Activated CD8-positive, alpha-beta memory T cell treated with anti-CD3 and anti-CD28 coated beads, Interleukin-2, amount 50 U/mL, for 1 hour (primary cell): ENCODE measurements around the gene DNAJC8.
A peak's percentile ranks its signal among the peaks of the same experiment; 100 is the strongest.

Source experiments
- DNase-seq: peaks from one replicate; pipeline ENCODE4 v3.0.0-alpha.2; 2020; ENCODE audit errors: extremely low read depth

DNAJC8 gene

DNA sequence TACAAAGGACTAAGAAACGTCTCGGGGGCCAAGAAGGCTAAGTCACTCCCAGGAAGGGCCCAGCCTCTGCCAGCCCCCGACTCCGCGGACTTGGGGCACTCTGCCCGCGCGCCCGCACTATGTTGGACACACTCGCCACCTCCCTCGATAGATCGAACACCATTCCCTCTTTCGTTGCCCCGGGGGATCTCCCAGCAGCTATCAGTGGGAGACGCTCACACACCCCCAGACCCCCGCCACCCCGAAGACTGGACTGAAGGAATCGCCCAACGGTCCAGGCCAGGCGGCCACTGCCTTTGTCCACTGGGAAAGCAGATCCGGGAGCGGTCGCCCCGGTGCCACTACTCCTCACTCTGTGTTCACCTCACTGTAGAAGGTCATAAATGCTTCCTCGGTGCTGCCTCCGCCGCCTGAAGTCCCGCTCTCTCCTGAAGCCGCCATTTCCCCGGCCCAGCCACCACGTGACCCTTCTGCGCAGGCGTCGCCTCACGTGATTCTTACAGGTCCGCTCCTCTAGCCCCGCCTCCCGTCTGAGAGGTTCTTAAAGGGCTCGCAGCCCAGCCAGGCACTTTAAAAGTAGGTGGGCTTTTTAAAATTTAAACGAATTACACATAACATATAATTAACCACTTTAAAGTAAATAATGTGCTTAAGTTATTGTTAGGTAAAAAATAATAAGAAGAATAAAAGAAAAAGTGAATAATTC is at the start of gene DNAJC8:
Gene DNAJC8, minus strand, starts transcription at position 472 of the 706 bp plus-strand sequence. Its CDS starts 31 bp downstream, at position 441.
- peak; percentile 92 for DNase-seq

DNA sequence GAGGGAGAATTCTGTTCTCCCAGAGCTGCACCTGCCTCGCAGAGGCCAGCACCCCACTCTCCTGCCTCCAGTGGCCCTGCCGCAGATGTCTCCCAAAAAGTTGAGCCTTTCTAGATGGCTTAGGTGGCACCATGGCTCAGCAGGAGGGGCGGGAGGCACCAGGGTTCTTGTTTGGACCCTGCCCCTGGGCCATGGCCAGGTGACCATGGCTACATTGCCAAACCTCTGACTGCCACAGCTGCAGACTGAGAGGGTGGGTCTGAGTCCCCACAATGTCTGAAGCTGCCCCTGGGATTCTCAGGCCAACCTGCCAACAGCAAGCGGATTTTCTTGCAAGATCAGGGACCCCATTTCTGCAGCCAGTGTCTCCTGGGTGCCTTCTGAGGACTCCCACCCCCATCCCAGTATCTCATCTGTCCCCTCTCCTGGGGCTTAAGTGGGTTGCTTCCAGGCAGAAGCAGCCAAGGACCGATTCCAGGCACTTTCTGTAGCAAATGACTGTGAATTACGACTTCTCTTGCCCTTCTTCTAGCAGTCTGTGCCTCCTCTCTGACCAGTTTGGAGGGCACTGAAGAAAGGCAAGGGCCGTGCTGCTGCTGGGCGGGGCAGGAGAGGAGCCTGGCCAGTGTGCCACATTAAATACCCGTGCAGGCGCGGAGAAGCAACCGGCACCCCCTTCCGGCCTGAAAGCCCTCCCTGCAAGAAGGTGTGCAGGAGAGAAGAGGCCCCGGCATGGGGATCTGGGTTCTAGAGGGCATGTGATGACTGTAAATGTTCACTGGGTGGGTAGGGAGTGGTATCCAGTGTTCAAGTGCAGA is 49.0 kb upstream of the DNAJC8 start:
- no peak for DNase-seq

DNA sequence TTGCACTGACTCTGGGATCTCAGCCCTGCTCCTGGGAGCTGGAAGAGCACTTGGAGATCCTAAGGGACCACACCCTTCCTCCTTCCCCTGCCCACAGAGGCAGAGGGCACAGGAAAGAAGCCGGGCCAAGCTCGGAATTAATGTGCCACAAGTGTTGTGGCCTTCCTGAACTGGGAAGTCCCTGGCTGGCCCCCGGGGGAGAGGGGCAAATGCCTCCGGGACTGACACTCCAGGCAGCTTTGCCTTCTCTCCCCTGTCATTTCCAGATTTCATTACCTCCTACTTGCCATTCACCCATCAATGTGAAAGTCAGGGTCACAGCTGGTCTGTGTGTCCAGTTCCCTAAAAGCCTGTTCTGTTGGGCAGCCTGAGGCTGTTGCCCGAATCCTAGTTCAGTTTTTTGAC is 48.1 kb upstream of the DNAJC8 start:
- DNase-seq: no peak

- DNase-seq: no peak
Observed at GRCh38 chr1:28280501-28280900, 47.7 kb upstream of the DNAJC8 start.

DNA sequence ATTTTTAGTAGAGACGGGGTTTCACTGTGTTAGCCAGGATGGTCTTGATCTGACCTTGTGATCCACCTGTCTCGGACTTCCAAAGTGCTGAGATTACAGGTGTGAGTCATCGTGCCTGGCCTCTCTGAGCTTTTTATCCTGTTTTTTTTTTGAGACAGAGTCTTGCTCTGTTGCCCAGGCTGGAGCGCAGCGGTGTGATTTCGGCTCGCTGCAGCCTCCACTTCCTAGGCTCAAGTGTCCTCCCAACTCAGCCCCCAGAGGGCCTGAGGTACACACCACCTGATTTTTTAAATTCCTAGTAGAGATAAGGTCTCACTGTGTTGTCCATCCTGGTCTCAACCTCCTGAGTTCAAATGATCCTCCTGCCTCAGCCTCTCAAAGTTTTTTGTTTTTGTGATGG is 46.9 kb upstream of the DNAJC8 start:
- DNase-seq: no peak

- DNase-seq: no peak
Observed at GRCh38 chr1:28278763-28279162, 45.9 kb upstream of the DNAJC8 start.

DNA sequence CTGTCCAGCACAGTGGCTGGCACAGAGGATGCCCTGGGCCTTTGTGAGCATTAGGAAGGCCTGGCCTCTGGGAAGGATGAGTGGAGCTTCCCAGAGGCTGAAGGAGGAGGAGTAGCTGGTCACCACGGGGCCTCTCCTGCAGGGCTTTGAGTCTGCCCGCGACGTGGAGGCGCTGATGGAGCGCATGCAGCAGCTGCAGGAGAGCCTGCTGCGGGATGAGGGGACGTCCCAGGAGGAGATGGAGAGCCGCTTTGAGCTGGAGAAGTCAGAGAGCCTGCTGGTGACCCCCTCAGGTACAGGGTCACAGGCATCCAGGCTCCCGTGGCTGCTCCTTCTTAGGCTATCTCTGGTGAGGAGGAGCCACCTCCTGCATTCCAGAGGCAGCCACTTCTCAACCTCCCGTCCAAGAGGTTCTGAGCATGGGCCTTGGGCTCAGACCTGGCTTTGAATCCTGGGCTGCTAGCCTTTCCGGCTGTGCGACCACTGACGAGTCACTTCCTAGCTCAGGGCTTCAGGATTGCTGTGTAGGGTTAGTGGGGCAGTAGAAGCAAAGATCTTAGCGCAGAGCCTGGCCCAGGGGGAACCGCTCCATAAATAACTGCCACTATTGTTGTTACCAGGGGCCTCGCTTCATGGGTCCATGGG is 40.5 kb upstream of the DNAJC8 start:
- no peak for DNase-seq

- no peak for DNase-seq
Observed at GRCh38 chr1:28272215-28272852, 39.5 kb upstream of the DNAJC8 start.

GRCh38 chr1:28269529-28269928 is 36.7 kb upstream of the DNAJC8 start:
- no peak for DNase-seq

- DNase-seq: no peak
Observed at GRCh38 chr1:28267633-28268032, 34.8 kb upstream of the DNAJC8 start.

GRCh38 chr1:28266920-28267322 is 34.1 kb upstream of the DNAJC8 start:
- DNase-seq: no peak

- DNase-seq: no peak
Observed at GRCh38 chr1:28265577-28265976, 32.7 kb upstream of the DNAJC8 start.

DNA sequence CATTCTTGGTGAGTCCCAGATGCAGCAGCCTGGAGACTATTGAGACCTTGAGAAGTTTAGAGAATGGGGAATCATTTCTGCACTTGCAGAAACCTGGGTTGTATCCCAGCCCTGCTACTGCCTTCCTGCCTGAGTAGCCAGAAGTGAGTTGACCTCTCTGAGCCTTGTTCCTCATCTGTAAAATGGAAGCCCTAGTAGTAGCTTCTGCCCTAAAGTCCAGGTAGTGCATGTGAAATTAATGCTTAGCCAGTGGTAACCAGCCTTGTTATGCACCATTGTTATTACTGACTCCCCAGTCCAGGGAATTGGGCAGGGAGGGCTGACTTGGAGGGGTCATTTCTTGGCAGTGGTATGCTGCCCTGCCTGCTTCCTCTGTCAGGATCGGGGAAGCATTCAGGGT is 32.1 kb upstream of the DNAJC8 start:
- DNase-seq: no peak

- no peak for DNase-seq
Observed at GRCh38 chr1:28260803-28261174, 28.0 kb upstream of the DNAJC8 start.

DNA sequence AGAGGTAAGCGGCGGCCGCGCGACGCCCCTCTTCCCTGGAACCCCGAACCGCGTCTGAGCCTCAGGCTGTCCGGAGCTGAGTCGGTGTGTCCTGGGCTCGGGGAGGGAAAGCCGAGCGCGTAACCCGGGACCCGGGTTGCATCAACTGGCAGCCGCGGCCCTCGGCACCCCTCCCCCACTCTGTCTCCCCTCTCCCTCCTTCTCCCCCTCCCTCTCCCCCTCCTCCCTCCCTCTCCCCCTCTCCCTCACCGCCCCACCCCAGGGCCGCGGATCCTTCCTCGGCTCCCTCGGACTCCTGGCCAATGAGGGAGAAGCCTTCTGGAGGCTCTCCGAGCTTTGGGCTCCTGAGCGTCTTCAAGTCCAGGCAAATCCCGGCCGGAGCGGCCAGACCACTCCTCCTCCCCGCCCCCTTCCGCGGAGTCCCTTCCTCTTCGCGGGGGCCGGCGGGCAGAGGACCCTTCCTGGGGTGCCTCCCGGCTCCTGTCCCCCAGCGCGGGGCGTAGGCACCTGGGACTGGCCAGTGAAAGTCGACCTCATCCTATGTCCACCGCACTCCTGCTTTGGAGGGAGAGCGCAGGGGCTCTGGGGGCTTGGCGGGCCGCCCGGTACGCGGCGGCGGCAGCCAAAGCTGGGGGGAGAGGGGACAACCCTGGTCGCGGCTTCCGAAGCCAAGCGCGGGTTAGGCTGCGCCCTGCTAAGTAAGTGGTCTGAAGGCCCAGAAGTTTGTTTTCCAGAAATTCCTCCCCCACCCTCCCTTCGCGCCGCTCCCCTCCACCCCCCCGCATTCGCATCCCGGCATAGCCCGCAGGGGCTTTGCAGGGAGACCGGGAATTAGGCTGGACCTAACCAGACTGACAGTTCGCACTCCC is 27.3 kb upstream of the DNAJC8 start:
- no peak for DNase-seq

GRCh38 chr1:28259252-28259933 is 26.6 kb upstream of the DNAJC8 start, which contains the start of gene SESN2:
Gene SESN2, plus strand, starts transcription at chr1:28259518. Its CDS starts 330 bp downstream, at chr1:28259848.
- peak; percentile 95 for DNase-seq

DNA sequence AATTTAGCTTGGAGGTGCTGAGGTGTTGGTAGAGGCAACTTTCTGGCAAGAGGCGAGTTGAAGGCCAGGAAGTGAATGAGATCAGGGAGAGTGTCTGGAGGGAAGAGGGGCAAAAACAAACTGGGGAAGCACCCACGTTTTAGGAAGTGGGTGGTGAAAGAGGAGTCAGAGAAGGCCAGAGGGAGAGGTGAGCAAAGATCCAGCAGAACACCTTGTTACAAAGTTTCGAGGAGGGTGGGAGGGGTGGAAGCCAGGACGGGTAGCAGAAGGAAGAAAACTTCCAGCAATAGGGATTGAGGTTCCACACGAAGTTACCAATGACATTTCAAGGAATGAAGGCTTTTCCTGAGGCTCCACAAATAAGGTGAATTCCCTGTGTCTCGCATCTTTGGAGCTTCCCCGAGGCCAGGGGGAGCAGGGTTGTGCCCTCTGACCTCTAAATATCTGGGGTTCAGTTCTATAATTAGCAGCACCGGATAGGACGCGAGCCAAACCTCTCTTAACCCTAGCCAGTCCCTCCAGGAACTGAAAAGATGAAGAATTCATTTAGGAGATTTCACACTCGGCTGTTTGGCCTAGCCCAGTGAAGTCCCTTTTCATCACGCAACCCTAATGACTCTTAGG is 25.9 kb upstream of the DNAJC8 start:
- no peak for DNase-seq

DNA sequence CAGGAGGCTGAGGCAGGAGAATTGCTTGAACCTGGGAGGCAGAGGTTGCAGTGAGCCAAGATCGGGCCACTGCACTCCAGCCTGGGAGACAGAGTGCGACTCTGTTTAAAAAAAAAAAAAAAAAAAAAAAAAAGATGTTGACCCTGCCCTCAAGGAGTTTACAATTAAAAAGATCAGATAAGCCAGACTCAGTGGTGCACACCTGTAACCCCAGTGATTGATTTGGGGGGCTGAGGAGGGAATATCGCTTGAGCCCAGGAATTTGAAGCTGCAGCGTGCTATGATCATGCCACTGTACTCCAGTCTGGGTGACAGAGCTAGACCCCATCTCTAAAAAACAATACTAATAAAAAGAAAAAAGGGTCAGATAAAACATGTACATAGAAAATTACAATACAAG is 24.9 kb upstream of the DNAJC8 start:
- no peak for DNase-seq

GRCh38 chr1:28256197-28256827 is 23.5 kb upstream of the DNAJC8 start:
- no peak for DNase-seq

DNA sequence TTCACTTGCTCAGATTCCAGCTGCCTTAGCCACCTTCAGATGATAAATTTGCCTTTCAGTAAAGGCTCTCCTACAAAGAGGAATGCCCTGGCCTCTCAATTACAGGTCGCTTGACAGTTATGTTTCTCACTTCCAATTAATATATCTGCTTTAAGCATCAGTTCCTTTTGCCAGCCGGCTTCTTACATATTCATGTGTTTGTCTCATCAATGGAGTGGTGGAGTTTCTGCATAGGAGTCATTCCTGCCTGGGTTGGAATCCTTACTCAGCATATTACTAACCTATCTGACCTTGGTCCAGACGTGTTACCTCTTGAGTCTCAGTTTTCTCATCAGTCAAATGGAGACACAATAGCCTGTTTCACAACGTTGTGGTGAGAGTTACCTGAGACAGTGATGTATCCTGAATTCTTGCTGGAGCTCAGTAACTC is 17.1 kb upstream of the DNAJC8 start:
- no peak for DNase-seq
